HCT116 (cell line): ENCODE data around the gene FRZB.

Experiments used
- ELF1 ChIP-seq: IDR thresholded peaks from 2 replicates; pipeline ENCODE4 v1.6.1; 2012; ENCODE audit warnings: low read depth, borderline replicate concordance
- EZH2 ChIP-seq: fragments of 200-600 bp; sonication (generic); IDR thresholded peaks from 2 replicates; pipeline ENCODE4 v1.6.1; 2017; ENCODE audit warnings: antibody characterized with exemption, mixed run types
- EZH2phosphoT487 ChIP-seq: fragments of 200-600 bp; IDR thresholded peaks from 2 replicates; pipeline ENCODE4 v1.6.1; 2018; ENCODE audit warnings: antibody characterized with exemption, borderline replicate concordance
- JUND ChIP-seq: IDR thresholded peaks from 2 replicates; pipeline ENCODE4 v1.6.1; 2012
- MAX ChIP-seq: IDR thresholded peaks from 2 replicates; pipeline ENCODE4 v1.6.1; 2012
- POLR2A ChIP-seq: IDR thresholded peaks from 2 replicates; pipeline ENCODE4 v1.7.0; 2011; ENCODE audit warnings: borderline replicate concordance; ENCODE audit not compliant: insufficient read depth, insufficient read length; ENCODE audit errors: extremely low read depth
- POLR2AphosphoS5 ChIP-seq: IDR thresholded peaks from 2 replicates; pipeline ENCODE4 v1.6.1; 2011; ENCODE audit warnings: mild to moderate bottlenecking, low read depth, low read length, moderate library complexity
- RAD21 ChIP-seq: IDR thresholded peaks from 2 replicates; pipeline ENCODE4 v1.6.1; 2012; ENCODE audit warnings: low read depth, mild to moderate bottlenecking
- REST ChIP-seq: IDR thresholded peaks from 2 replicates; pipeline ENCODE4 v1.6.1; 2012; ENCODE audit warnings: low read depth
- SRF ChIP-seq: IDR thresholded peaks from 2 replicates; pipeline ENCODE4 v1.6.1; 2012; ENCODE audit warnings: low read depth
- YY1 ChIP-seq: IDR thresholded peaks from 2 replicates; pipeline ENCODE4 v1.6.1; 2011; ENCODE audit warnings: low read length, low read depth, moderate library complexity, mild to moderate bottlenecking; ENCODE audit not compliant: insufficient replicate concordance; ENCODE audit errors: extremely low read depth
- ZNF274 ChIP-seq: fragments of 200-500 bp; sonication (Bioruptor generic); IDR thresholded peaks from 2 replicates; pipeline ENCODE4 v1.6.1; 2014; ENCODE audit warnings: mild to moderate bottlenecking, low read depth, low read length, inconsistent platforms
- TF ChIP-seq, protein P1 (sequence below), 3 experiments: fragments of 200-600 bp in 1 of 3; sonication (generic) in 1 of 3; IDR thresholded peaks in 2 of 3; conservative IDR thresholded peaks in 1 of 3; 2 replicates each; pipeline ENCODE4 v1.5.1; 2012 to 2017; ENCODE audit warnings: low read depth in 2 of 3, low read length in 2 of 3, antibody characterized with exemption in 1 of 3, borderline replicate concordance in 1 of 3, control low read depth in 1 of 3, mild to moderate bottlenecking in 1 of 3, mixed read lengths in 1 of 3, mixed run types in 1 of 3, moderate library complexity in 1 of 3; ENCODE audit not compliant: insufficient read depth in 1 of 3

- TF ChIP-seq, protein P1, sequence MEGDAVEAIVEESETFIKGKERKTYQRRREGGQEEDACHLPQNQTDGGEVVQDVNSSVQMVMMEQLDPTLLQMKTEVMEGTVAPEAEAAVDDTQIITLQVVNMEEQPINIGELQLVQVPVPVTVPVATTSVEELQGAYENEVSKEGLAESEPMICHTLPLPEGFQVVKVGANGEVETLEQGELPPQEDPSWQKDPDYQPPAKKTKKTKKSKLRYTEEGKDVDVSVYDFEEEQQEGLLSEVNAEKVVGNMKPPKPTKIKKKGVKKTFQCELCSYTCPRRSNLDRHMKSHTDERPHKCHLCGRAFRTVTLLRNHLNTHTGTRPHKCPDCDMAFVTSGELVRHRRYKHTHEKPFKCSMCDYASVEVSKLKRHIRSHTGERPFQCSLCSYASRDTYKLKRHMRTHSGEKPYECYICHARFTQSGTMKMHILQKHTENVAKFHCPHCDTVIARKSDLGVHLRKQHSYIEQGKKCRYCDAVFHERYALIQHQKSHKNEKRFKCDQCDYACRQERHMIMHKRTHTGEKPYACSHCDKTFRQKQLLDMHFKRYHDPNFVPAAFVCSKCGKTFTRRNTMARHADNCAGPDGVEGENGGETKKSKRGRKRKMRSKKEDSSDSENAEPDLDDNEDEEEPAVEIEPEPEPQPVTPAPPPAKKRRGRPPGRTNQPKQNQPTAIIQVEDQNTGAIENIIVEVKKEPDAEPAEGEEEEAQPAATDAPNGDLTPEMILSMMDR (IDR thresholded peaks at IDR 0.05 in 2 of 3, conservative IDR thresholded peaks at IDR 0.05 in 1 of 3; ENCODE audit: borderline replicate concordance in 1 of 3, insufficient read depth in 1 of 3, low read depth in 2 of 3, low read length in 2 of 3) = no peak
- TF ChIP-seq REST (no peak), EZH2 (no peak), MAX (no peak), ZNF274 (no peak), POLR2A (no peak), ELF1 (no peak), YY1 (no peak), POLR2AphosphoS5 (no peak), SRF (no peak), RAD21 (no peak), EZH2phosphoT487 (no peak), JUND (no peak)
Measured at GRCh38 chr2:182831101-182831500, 35.3 kb downstream of the FRZB start.
